HG03520 (cell line): ENCODE results near the gene STAG2.
"Not testable (repeated sequence)": the region's sequence is repeated elsewhere in the genome, so short reads cannot be mapped to it uniquely, and the experiment has no call there.

ENCODE experiments used
- ATAC-seq: cut with Tn5 transposase; IDR thresholded peaks from one replicate; pipeline ENCODE4 v1.9.1; 2021; ENCODE audit warnings: mild to moderate bottlenecking, moderate library complexity; ENCODE audit not compliant: unreplicated experiment

The STAG2 gene

DNA sequence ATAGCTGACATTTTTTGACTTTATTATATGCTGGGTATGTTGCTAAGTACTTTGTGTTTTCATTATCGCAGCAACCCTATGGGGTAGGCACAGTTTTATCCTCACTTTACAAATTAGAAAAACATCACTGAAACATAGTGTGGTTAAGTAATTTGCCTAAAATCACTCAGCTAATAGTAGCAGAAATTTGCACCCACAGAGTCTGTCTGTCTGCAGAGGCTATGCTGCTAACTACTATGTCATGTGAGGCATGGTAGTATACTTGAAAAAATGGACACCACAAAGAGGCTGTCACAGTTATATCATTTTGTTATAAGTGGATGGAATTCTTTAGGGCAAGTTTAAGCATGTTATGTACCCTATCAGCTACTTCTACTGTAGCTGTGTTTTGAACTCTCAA is 69.0 kb downstream of the STAG2 start:
- ATAC-seq, result peak; percentile 62

DNA sequence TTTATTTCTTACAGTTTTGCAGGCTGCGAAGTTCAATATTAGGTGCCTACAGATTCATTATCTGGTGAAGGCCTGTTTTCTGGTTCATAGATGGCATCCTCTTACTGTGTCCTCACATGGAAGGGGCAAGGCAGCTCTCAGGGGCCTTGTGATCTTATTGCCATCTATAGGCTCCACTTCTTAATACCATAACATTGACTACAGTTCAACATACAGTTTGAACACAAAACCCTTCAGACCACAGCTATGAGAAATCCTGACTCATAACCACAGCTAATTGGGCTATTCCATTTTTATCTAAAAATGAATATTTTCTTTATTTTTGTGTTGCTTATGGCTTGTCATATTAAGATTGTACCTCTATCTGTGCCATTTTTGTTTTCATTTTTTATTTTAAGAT is 72.3 kb downstream of the STAG2 start:
- no peak for ATAC-seq

DNA sequence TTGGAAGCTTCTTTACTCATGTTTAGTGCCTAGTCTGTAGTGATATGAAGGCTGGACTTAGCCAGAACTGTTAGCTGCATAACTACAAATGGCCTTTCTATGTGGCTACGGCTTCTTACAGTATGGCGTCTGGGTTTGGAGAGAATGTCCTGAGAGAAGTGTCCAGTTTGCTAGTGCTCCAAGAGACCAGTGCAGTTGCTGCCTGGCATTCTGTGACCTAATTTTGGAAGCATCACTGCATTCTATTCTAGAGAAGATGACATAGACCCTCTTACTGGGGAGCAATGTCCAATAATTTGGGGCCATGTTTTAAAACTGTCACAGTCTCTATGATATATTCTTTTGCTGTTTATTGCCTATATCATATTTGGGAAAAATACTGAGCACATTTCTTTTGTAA is 74.2 kb downstream of the STAG2 start:
- no peak for ATAC-seq

- no peak for ATAC-seq
These were observed 80.5 kb downstream of the STAG2 start for GRCh38 chrX:124042042-124042441.

DNA sequence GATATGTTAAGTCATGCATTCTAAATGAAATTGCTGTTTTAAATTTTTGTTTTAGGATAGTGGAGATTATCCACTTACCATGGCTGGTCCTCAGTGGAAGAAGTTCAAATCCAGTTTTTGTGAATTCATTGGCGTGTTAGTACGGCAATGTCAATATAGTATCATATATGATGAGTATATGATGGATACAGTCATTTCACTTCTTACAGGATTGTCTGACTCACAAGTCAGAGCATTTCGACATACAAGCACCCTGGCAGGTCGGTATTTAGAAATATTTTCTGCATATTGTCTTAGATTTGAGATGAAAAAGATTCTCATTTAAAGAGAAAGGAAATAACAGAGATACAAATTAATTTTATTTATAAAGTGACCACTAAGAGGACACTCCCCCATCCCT is 83.6 kb downstream of the STAG2 start:
- no peak for ATAC-seq

- ATAC-seq, result not testable (repeated sequence)
These were observed 122.9 kb downstream of the STAG2 start for GRCh38 chrX:124084417-124084816.

DNA sequence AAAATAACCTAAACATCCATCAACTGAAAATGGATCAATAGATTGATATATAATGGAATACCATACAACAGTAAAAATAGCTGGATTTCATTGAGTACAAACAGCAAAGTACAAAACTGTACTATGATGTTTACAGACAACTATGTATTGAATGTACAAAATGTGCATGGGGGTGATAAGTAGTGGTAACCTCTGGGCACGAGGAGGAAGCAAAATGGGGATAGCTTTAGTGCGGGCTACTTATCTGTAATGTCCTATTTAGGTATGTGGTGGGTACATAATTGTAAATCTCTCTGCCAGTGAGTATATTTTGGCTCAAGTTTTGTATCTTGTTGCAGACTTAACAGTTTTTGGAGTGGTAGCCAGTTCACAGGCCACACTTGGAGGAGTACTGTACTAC is 123.6 kb downstream of the STAG2 start:
- no peak for ATAC-seq

DNA sequence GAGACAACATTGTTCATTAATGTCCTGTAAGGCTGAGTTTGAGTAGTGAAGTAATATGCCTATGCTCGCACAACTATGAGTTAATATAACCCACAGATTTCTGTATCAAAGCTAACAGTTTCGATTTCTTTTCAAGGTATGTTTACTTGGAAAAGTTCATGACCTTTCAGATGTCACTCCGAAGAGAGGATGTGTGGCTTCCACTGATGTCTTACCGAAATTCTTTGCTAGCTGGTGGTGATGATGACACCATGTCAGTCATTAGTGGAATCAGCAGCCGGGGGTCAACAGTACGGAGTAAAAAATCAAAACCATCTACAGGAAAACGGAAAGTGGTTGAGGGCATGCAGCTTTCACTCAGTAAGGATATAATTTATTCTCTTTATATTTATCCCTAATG is 124.9 kb downstream of the STAG2 start:
- ATAC-seq, result no peak

- ATAC-seq, result no peak
These were observed 125.7 kb downstream of the STAG2 start for GRCh38 chrX:124087000-124087746.

DNA sequence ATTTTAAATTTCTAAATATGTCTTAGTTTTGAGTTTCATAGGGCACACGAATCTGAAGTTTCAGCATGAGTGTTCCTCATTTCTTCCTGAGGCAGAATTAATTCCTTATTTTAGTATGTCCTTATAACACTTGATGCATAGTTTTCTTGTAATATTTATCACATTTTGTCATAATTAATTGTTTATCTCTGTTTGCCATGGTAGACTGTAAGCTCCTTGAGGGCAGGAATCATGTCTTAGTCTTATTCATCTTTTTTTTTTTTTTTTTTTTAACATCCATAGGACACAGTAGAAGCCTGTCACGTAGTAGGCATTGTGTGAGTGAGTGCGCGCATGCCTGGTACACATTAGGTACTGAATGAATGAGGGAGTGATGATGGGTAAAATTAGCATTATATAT is 131.7 kb downstream of the STAG2 start:
- no peak for ATAC-seq

DNA sequence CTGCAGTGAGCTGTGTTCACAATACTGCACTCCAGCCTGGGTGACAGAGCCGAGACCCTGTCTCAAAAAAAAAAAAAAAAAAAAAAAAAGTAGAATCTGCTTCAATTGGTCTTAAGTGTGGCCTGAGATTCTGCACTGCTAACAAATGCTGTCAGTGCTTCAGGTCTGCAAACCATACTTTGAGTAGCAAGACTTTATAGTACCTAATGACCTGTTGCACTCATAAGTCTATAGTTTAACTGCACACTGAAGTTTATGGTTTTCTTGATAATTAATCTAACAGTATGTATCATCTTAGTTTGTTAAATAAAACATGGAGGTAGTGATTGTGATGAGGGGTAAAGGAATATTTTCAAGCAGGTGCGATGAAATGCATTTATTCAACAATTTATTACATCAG is 135.6 kb downstream of the STAG2 start:
- ATAC-seq, result no peak

GRCh38 chrX:124098089-124098488 is 136.6 kb downstream of the STAG2 start:
- ATAC-seq, result no peak

GRCh38 chrX:124103966-124104365 is 142.5 kb downstream of the STAG2 start:
- ATAC-seq, result no peak

DNA sequence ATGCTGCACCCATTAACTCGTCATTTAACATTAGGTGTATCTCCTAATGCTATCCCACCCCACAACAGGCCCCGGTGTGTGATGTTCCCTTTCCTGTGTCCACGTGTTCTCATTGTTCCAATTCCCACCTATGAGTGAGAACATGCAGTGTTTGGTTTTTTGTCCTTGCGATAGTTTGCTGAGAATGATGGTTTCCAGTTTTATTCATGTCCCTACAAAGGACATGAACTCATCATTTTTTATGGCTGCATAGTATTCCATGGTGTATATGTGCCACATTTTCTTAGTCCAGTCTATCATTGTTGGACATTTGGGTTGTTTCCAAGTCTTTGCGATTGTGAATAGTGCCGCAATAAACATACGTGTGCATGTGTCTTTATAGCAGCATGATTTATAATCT is 143.0 kb downstream of the STAG2 start:
- ATAC-seq, result not testable (repeated sequence)

DNA sequence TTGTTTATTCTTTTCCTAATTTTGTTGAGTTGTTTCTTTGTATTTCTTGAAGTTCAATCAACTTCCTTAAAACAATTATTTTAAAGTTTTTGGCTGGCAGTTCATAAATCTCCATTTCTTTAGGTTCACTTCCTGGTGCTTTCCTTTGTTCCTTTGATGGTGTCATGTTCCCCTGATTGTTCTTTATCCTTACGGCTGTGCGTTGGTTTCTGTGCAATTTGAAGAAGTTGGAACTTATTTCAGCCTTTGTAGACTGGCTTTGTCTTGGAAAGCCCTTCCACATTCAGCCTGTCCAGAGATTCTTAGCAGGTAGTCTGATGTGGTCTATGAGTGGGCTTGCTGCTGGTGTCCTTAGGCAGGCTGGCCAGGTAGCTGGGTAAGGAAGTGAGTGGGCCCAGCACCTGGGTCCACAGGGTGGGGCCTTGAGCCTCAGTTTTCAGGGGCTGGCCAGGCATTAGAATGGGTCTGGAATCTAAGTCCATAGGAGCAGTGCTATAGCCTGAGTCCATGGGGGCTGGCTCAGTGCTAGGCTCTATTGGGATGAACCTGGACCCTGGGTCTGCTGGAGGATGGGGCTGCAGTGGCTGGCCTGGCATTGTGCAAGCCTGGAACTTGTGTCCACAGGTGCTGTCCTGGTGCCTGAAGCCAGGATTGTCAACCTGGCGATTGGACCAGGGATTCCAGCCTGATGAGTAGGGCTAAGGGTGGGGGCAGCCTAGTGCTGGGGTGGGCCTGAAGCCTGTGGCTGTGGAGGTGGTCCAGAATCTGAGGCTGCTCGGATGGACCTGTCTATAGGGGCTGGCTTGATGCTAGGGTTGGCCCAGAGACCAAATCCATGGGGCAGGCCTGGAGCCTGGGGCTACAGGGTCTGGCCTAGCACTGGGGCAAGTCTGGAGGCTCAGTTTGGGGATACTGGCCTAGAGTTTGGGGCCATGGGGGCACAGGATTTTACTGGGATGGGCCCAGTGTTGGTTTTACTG is 152.4 kb downstream of the STAG2 start:
- no peak for ATAC-seq

GRCh38 chrX:124117325-124117724 is 155.8 kb downstream of the STAG2 start:
- no peak for ATAC-seq

GRCh38 chrX:124125471-124125870 is 164.0 kb downstream of the STAG2 start:
- ATAC-seq, result no peak

- no peak for ATAC-seq
These were observed 166.0 kb downstream of the STAG2 start for GRCh38 chrX:124127496-124127895.

DNA sequence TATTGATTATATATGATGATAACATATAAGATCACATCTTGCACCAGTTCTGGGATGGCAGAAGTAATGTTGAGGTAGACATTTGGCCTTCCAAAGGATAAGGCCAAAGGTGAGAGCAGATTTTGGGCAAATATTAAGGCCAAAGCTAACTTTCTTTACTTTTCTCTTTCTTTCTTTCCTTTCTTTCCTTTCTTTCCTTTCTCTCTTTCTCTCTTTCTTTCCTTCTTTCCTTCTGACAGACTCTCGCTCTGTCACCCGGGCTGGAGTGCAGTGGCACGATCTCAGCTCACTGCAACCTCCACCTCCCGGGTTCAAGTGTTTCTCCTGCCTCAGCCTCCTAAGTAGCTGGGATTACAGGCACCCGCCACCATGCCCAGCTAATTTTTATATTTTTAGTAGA is 170.9 kb downstream of the STAG2 start:
- ATAC-seq, result not testable (repeated sequence)

- ATAC-seq, result no peak
These were observed 184.2 kb downstream of the STAG2 start for GRCh38 chrX:124145749-124146148.

DNA sequence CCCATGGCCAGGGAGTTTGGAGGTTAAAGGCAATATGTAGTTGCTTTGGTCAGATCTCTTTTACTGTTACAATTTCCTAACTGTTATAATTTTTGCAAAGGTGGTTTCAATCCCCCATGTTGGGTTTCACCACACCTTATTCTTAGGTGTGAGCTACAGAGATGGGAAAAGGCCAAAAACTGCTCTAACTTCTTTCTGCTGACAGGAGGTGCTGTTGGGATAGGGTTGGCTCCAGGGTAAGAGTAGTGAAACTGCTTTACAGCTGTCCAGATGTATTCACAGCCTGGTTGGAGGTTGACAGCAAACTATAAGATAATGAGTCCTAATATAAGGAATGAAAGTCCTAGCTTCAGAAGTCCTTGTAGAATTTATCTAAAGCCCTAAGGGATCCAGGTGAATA is 189.7 kb downstream of the STAG2 start:
- no peak for ATAC-seq
